Mammary microvascular endothelial cell (primary cell): ENCODE measurements around the gene RHEX. TPM values are rescaled to one million over a fixed set of nuclear protein-coding genes. Genes with fewer than 3 reads are reported as not detected.

Experiments
- total RNA-seq: library from RNA; depleted of rRNA; stranded (reverse); fragments of >200 nt; gene quantifications from 2 replicates; pipeline ENCODE4 v1.2.3, GENCODE V29; 2015

Gene RHEX
- not detected in 2 replicates for total RNA-seq

GRCh38 chr1:206052919-206053610, at the start of gene RHEX:
Gene RHEX (plus strand): TSS chr1:206053173. CDS start chr1:206097829, 44,656 bp downstream.

GRCh38 chr1:206023695-206024094, 29.3 kb upstream of the RHEX start, which contains the start of gene CTSE:
Gene CTSE (minus strand): TSS chr1:206023895. CDS start chr1:206023791, 104 bp downstream.

GRCh38 chr1:206117151-206117948, 64.4 kb downstream of the RHEX start, which contains the start of gene AVPR1B:
Gene AVPR1B (minus strand): TSS chr1:206117388. CDS start chr1:206116890, 498 bp downstream.

Other genes starting within 250 kb of the RHEX start
- 10.5 and 18.7 TPM in 2 replicates for gene SLC41A1, start 240.0 kb upstream of the RHEX start, total RNA-seq
- gene PM20D1, start 203.0 kb upstream of the RHEX start, total RNA-seq, result not detected in 2 replicates
- gene SLC26A9, start 109.7 kb upstream of the RHEX start, total RNA-seq, result 0.34 and 0.53 TPM in 2 replicates
- 0.10 TPM in 1 of 2 replicates, not detected in the other for gene RAB7B, start 49.8 kb upstream of the RHEX start, total RNA-seq
- gene CTSE, start 29.3 kb upstream of the RHEX start, total RNA-seq, result not detected in 2 replicates
- not detected in 2 replicates for gene AVPR1B, start 64.2 kb downstream of the RHEX start, total RNA-seq
- gene FAM72A, start 149.7 kb downstream of the RHEX start, total RNA-seq, result 7.9 TPM in 2 replicates
- 49.5 and 73.1 TPM in 2 replicates for gene SRGAP2, start 150.4 kb downstream of the RHEX start, total RNA-seq